Spleen (tissue), 11 donors: ENCODE measurements around the gene ALDH4A1. TPM values are rescaled to one million over a fixed set of nuclear protein-coding genes. Genes with fewer than 3 reads are reported as not detected.

Experiments used
- DNase-seq: peaks from one replicate; pipeline ENCODE4 v3.0.0-alpha.2; 2020
- H3K27ac ChIP-seq, 8 donors: fragments of 200-600 bp; sonication (generic) in 7 of 8; 1 replicate in 4 of 8; 2 replicates in 4 of 8; pipeline versions ENCODE4 v1.5.0 to v1.8.0; 2016 to 2021; ENCODE audit warnings: inconsistent platforms in 4 of 8, mild to moderate bottlenecking in 4 of 8, moderate library complexity in 1 of 8
- H3K27me3 ChIP-seq, 7 donors: fragments of 200-600 bp; sonication (generic) in 6 of 7; replicated peaks in 1 of 7; 1 replicate in 4 of 7; 2 replicates in 3 of 7; pipeline versions ENCODE4 v1.5.0 to v1.8.0; 2016 to 2021; ENCODE audit warnings: inconsistent platforms in 3 of 7, mild to moderate bottlenecking in 1 of 7
- H3K36me3 ChIP-seq, 6 donors: fragments of 200-600 bp; sonication (generic) in 5 of 6; 1 replicate in 4 of 6; 2 replicates in 2 of 6; pipeline versions ENCODE4 v1.5.0 to v1.8.0; 2016 to 2021; ENCODE audit warnings: inconsistent platforms in 2 of 6
- H3K4me1 ChIP-seq, 6 donors: fragments of 200-600 bp; sonication (generic) in 5 of 6; 1 replicate in 3 of 6; 2 replicates in 3 of 6; pipeline versions ENCODE4 v1.5.0 to v1.8.0; 2016 to 2021; ENCODE audit warnings: inconsistent platforms in 3 of 6
- H3K4me3 ChIP-seq, 8 donors: fragments of 200-600 bp; sonication (generic) in 7 of 8; 1 replicate in 4 of 8; 2 replicates in 4 of 8; pipeline versions ENCODE4 v1.5.0 to v1.8.0; 2016 to 2021; ENCODE audit warnings: inconsistent platforms in 4 of 8, mild to moderate bottlenecking in 4 of 8, moderate library complexity in 2 of 8
- H3K9me3 ChIP-seq, 8 donors: fragments of 200-600 bp; sonication (generic) in 7 of 8; 1 replicate in 4 of 8; 2 replicates in 4 of 8; pipeline versions ENCODE4 v1.5.0 to v1.8.0; 2016 to 2021; ENCODE audit warnings: inconsistent platforms in 4 of 8
- POLR2A ChIP-seq, 3 donors: fragments of 450-650 bp; IDR thresholded peaks; one replicate each; pipeline ENCODE4 v1.5.1; 2017; ENCODE audit warnings: antibody characterized with exemption in 3 of 3, mild to moderate bottlenecking in 1 of 3
- POLR2AphosphoS5 ChIP-seq, 3 donors: sonication (generic); formaldehyde crosslinking; IDR thresholded peaks; one replicate each; pipeline ENCODE4 v1.5.1; 2017; ENCODE audit warnings: antibody characterized with exemption in 3 of 3
- WGBS, 5 donors: extraction: QIAGEN DNeasy Blood & Tissue Kit in 3 of 5; methylation state at CpG; one replicate each; pipeline versions ENCODE4 v1.1.5 to v1.1.7; 2013 to 2018; 5-methylcytosine and 5-hydroxymethylcytosine counted together
- intact Hi-C: fragments of 100-400 bp; cut with DNase I; formaldehyde crosslinking; loops from one replicate; pipeline ENCODE4 v1.15.0; 2023; ENCODE audit warnings: low total_unique reads
- polyA plus RNA-seq, 3 donors: library from polyadenylated mRNA; stranded (reverse); fragments of 200-250 nt; gene quantifications; one replicate each; pipeline ENCODE4 v1.2.1, GENCODE V29; 2013
- total RNA-seq, 7 donors: library from RNA; depleted of rRNA in 3 of 7; stranded (reverse); fragments of >200 nt in 3 of 7; fragmentation: NEBNext Ultra II Directional in 4 of 7; extraction: Animal tissue kit (Norgen Biotek cat#: 25700) in 4 of 7; gene quantifications; one replicate each; pipeline versions ENCODE4 v1.1.0 to v1.2.1, GENCODE V29; 2016 to 2021
- TF ChIP-seq, protein P1 (sequence below), 11 experiments: fragments of 200-600 bp in 7 of 11; fragments of 450-650 bp in 4 of 11; sonication (generic) in 4 of 11; IDR thresholded peaks in 8 of 11; conservative IDR thresholded peaks in 3 of 11; 1 replicate in 7 of 11; 2 replicates in 4 of 11; pipeline versions ENCODE4 v1.4.0 to v1.8.0; 2016 to 2021; ENCODE audit warnings: antibody characterized with exemption in 11 of 11, inconsistent platforms in 4 of 11, mild to moderate bottlenecking in 1 of 11
- donor health status: healthy with polysubstance abuse.
- donor health status: DM: no; HTN: no; CAD: no; lungs with moderate emphysema.
- donor health status: DM: no; HTN: no; CAD: no.
- donor health status: Bipolar disorder and iron deficiency.
- donor health status: healthy.
- donor health status: DM: no; HTN: no; CAD: no.
- donor health status: DM: yes; HTN: yes; CAD: no.

ALDH4A1 gene
- total and polyA plus RNA-seq, 10 donors, result 3.5 to 11.2 (median 8.0) TPM

DNA sequence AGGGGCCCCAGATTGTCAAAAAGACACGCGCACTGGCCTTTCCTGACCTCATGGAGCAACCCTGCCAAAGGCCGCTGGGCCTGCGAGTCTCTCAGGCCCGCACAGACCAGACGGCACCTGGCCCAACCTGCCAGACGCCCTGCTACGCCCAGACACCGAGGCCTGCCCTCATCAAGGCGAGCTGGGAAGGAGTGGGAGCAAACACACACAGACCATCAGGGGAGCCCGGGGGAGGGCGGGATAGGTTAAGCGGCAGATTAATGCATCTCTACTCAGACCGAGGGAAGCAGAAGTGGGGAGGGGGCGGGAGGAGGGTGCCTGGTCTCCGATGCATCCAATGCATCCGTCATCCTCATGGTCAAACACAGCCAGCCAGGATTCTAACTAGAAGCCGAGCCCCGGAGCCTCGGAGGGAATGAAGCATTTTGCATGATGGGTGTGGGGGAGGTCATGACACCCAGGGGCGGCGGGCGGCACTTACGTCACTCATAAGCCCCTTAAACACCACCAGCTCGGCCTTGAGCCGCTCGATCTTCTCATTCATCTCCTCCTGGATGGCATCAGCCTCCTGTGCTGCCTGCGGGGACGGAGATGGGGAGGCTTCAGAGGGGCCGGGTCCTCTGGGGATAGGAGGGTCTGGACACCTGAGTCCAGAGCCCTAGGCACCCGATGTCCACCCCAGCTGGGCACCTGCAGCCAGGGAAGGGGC is 17.0 kb upstream of the ALDH4A1 start:
- TF ChIP-seq, protein P1, sequence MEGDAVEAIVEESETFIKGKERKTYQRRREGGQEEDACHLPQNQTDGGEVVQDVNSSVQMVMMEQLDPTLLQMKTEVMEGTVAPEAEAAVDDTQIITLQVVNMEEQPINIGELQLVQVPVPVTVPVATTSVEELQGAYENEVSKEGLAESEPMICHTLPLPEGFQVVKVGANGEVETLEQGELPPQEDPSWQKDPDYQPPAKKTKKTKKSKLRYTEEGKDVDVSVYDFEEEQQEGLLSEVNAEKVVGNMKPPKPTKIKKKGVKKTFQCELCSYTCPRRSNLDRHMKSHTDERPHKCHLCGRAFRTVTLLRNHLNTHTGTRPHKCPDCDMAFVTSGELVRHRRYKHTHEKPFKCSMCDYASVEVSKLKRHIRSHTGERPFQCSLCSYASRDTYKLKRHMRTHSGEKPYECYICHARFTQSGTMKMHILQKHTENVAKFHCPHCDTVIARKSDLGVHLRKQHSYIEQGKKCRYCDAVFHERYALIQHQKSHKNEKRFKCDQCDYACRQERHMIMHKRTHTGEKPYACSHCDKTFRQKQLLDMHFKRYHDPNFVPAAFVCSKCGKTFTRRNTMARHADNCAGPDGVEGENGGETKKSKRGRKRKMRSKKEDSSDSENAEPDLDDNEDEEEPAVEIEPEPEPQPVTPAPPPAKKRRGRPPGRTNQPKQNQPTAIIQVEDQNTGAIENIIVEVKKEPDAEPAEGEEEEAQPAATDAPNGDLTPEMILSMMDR (IDR thresholded peaks at IDR 0.05 in 8 of 11, conservative IDR thresholded peaks at IDR 0.05 in 3 of 11), result no peak
- TF ChIP-seq POLR2A (IDR thresholded peaks at IDR 0.05), result no peak
- peak in 1 of 3 donors; percentile 10 for TF ChIP-seq POLR2AphosphoS5 (IDR thresholded peaks at IDR 0.05)
- WGBS, 5 donors, result 86 to 95% (median 93%) methylated on average over 28 to 31 of the region's 31 CpGs
- H3K27ac ChIP-seq, result no peak overlapping the region

DNA sequence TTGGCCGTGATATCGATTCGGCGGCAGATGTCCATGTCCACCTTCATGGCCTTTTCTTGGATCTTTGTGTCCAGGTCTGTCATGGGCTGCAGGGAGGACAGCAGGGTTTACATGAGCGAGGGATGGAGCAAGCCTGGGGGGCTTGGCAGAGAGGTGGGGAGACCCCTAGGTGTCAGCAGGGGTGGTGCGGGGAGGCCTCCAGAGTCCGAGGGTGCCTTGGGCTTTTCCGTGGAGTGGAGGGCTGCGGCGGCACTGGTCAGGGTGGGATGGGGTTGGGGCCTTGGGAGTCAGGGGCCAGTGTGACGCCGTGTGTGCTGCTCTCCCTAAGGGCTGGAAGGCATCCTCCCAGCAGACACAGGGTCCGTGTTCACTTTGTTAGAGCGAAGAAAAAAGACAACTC is 16.1 kb upstream of the ALDH4A1 start:
- Histone ChIP-seq H3K36me3 (peaks cover 0 to 71% (median 40%) of the 10 kb centered on the region in 6 donors), H3K4me3 (no peak overlapping the region), H3K9me3 (no peaks in the 10 kb centered on the region), H3K27ac (no peak overlapping the region), H3K27me3 (no peaks in the 10 kb centered on the region), H3K4me1 (peaks cover 12 to 46% (median 27%) of the 10 kb centered on the region in 6 donors)
- no peak for DNase-seq
- TF ChIP-seq POLR2AphosphoS5 (IDR thresholded peaks at IDR 0.05), result no peak
- no peak for TF ChIP-seq POLR2A (IDR thresholded peaks at IDR 0.05)
- TF ChIP-seq, protein P1 (IDR thresholded peaks at IDR 0.05 in 8 of 11, conservative IDR thresholded peaks at IDR 0.05 in 3 of 11), result no peak
- WGBS, 5 donors, result 94 to 97% (median 97%) methylated on average over 12 to 14 of the region's 14 CpGs
- intact Hi-C loops, result no loop called here

More for the DNA sequence above, 17.0 kb upstream of the ALDH4A1 start:
- H3K36me3 ChIP-seq, result peaks cover 0 to 68% (median 40%) of the 10 kb centered on the region in 6 donors
- no peak overlapping the region for H3K4me3 ChIP-seq
- no peak for DNase-seq
- H3K27me3 ChIP-seq, result no peaks in the 10 kb centered on the region
- H3K4me1 ChIP-seq, result peaks cover 20 to 49% (median 34%) of the 10 kb centered on the region in 6 donors
- no peaks in the 10 kb centered on the region for H3K9me3 ChIP-seq
- intact Hi-C loops, result no loop called here

DNA sequence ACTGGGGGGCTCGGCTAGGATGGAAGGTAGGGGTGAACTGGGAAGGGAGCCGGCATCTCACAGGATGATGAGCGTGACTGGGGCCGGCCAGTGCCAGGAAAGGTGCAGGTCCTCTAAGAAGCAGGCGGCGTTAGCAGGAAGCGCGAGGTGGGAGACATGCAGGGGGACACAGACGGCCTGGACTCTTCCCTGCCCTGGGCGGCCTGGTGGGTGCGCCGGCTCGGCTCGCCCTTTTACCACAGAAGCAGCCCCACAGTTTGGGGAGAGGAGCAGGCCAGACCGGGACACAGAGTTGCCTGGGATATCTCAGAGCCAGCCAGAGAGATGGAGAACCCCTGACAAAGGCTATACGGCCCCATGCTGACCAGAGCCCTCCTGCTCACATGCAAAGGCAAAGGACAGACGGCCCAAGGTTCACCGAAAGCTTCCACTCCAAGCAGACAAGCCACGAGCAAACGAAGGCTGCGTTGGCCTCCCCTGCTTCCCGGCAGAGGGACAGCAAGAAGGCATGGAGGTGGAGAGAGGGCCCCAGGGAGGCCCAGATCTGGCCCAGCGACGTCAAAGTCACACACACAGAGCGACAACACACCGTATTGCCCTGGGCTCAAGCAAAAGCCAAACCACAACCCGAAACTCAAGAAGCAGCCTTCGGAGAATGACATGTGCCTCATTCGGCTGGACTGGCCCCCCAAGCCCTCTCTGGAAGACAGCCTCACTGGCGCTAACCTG is 14.9 kb upstream of the ALDH4A1 start:
- intact Hi-C loops, result no loop called here
- Histone ChIP-seq H3K27ac (no peak overlapping the region), H3K9me3 (no peaks in the 10 kb centered on the region), H3K27me3 (no peaks in the 10 kb centered on the region), H3K36me3 (peaks cover 0 to 71% (median 42%) of the 10 kb centered on the region in 6 donors), H3K4me3 (no peak overlapping the region), H3K4me1 (peaks cover 3 to 46% (median 23%) of the 10 kb centered on the region in 6 donors)
- no peak for DNase-seq
- TF ChIP-seq POLR2AphosphoS5 (IDR thresholded peaks at IDR 0.05) (no peak), POLR2A (IDR thresholded peaks at IDR 0.05) (no peak)
- TF ChIP-seq, protein P1 (IDR thresholded peaks at IDR 0.05 in 8 of 11, conservative IDR thresholded peaks at IDR 0.05 in 3 of 11), result no peak
- 89 to 95% (median 94%) methylated on average over 30 of the region's 30 CpGs for WGBS, 5 donors

DNA sequence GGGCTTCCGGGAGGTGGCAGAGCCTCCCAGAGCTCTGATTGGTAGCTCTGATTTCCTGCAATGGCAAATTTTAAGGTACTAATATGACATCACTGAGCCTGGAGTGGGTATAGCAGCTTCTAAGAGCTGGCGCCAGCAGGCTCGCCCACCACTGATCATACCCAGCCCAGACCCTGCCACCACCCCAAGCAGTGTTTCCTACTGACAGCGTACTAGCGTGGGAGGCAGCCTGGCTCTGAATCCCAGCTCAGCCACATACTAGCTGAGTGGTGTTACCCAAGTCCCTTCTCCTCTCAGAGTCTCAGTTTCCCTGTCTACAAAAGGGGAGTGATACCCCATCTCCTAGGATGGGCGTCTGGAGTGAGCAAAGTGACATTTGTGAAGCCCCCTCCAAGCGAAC is 13.0 kb upstream of the ALDH4A1 start:
- TF ChIP-seq POLR2AphosphoS5 (IDR thresholded peaks at IDR 0.05), result no peak
- TF ChIP-seq, protein P1 (IDR thresholded peaks at IDR 0.05 in 8 of 11, conservative IDR thresholded peaks at IDR 0.05 in 3 of 11), result no peak
- no peak for TF ChIP-seq POLR2A (IDR thresholded peaks at IDR 0.05)
- intact Hi-C loops, result no loop called here
- peaks cover 0 to 80% (median 53%) of the 10 kb centered on the region in 6 donors for H3K36me3 ChIP-seq

More for the DNA sequence above, 13.0 kb upstream of the ALDH4A1 start:
- Histone ChIP-seq H3K27ac (peak overlapping the region in 1 of 8 donors; percentile 30), H3K9me3 (no peaks in the 10 kb centered on the region), H3K27me3 (no peaks in the 10 kb centered on the region), H3K4me3 (no peak overlapping the region), H3K4me1 (peaks cover 0 to 34% (median 10%) of the 10 kb centered on the region in 6 donors)
- no peak for DNase-seq
- 88 to 93% (median 91%) methylated on average over 4 to 7 of the region's 7 CpGs for WGBS, 5 donors
